ENCODE results near the gene NSMCE1. TPM values are rescaled to one million over a fixed set of nuclear protein-coding genes. Genes with fewer than 3 reads are reported as not detected.
A peak's percentile ranks its signal among the peaks of the same experiment; 100 is the strongest.

The NSMCE1 gene
- total RNA-seq, 1 donor from 2014 or later: 34.0 TPM

DNA sequence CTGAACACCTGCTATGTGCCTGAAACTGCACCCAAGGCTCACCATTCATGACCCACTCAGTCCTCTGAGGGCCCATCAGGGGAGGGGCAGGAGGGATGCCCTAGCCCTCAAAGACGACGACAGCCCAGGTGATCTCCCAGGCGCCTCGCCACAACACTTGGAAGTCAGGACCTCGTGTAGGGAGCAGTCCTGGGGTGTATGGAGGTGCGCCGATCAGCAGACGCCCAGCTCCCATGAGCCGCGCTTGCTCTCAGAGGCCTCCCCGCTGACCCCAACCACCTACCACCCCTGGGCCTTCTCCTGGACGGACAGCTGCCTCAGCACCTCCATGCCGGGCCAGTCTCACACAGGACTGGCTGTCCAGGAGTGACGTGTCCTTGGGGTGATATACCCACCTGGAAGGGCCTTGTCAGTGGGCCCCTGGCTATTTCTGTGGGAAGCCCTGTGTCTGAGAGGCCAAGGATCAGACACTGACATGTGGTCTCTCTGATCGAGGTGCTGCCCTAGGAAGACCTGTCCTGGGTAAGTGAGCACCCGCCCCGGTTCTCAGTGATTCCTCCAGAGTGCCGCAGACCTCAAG is 38.6 kb downstream of the NSMCE1 start:
- DNase-seq: no peak

- DNase-seq: peak; percentile 93
These were observed 39.7 kb downstream of the NSMCE1 start for GRCh38 chr16:27228621-27229501.

DNA sequence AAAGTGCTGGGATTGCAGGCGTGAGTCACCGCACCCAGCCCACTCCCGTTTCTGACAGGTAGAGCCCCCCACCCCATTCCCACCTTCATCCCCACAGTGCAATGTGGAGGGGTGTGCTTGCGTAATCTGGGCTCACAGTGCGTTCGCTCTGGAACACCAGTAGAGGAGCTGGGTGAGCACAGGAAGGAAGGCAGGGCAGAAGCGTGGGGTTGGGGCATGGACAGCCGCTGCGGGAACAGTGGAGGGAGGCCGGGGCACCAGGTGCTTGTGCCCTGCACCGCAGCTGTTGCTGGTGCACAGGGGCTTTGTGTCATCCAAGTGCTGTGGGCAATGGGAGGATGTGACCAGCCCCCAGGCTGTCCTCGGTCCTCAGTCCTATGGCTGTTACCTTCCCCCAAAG is 40.5 kb downstream of the NSMCE1 start:
- no peak for DNase-seq

- no peak for DNase-seq
These were observed 41.4 kb downstream of the NSMCE1 start for GRCh38 chr16:27226976-27227705.

DNA sequence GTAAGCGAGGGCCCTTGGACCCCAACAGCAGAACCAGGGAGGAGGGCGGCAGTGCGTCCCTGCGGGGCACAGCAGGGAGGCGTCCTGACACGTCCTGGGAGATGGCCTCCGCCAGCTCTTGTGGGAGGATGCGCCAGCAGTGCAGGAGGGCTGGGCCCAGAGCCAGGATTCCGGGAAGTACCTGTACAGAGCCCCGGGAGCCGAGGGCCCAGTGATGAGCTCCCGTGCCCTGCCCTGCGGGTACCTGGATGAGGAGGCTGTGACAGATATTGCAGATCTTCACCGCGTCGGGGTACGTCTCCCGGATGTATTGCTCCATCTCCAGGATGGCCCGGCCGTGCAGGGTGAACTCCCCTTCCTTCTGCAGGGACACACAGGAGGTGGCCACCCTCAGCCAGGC is 42.1 kb downstream of the NSMCE1 start:
- DNase-seq: no peak

DNA sequence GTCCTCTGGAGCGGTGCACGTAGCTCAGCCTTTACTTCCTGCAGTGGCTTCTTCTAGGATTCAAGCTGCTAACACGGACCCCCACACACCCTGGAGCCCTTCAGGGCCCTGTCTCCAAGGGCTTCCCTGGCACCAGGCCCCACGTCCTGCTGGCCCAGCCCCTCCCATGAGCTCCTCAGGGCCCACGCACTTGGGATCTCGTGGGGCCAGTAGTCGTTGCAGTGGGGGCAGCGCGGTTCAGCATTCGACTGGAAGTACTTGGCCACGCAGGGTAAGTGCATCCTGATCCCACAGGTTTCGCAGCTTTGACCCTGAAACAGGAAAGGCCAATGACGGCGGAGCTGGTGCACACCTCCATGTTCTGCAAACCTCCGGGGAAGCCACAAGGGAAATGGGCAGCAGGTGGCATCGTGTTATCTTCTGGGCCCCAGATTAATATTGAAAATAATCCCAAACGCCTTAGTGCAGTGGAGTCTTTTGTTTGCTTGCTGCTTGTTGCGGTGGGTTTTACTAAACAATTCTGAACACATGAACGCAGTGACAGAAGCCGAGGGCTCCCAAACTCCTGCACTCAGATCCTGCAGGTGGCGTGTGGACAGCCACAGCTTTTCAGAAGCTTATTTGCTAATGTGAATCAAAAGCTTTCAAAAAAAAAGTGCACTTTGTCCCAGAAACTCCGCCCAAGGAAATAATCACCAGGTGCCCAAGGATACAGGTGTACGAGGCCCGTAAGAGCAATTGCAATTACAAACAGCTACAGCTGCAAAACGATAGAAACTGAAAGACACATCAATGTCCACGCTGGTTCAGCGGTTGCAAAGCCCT is 42.8 kb downstream of the NSMCE1 start:
- DNase-seq: no peak

- DNase-seq: no peak
These were observed 43.8 kb downstream of the NSMCE1 start for GRCh38 chr16:27224741-27225300.

GRCh38 chr16:27224271-27224737 is 44.3 kb downstream of the NSMCE1 start:
- DNase-seq: no peak

DNA sequence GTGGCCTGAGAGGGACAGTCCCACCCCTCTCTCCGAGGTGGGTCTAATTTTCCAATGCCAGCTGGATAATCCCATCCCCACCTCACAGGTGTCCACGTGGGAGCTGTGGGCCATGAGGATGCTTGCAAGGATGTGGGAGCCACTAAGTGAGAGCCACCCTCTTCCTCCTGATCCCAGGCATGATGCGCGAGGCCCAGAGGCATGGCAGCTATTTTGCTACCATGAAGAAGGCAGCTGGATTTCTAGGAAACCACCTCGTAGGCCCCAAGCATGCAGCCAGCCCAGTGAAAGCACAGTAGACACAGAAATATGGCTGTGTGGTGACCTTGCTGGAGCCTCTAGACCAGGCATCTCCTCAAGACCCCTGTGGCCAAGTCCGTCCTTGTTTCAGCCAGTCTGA is 44.9 kb downstream of the NSMCE1 start:
- DNase-seq: no peak

DNA sequence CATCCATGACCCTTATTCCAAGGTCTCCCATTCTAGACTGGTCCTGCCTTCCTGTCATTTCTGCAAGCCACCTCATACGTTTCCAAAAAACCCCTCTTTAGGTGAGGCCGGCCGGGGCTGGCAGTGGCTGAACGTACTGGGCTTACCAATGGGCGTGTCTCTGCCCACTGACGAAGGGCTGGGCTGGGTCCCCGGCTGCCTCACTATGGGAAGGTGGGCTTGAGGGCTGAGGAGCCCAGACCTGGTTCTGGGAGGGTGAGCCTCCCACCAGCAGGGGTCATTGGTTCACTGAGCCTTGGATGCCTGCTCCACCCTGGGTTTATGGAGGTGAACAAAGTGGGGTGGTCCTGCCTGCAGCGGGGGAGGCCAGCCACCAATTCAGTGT is 45.4 kb downstream of the NSMCE1 start:
- no peak for DNase-seq

- peak; percentile 93 for DNase-seq
These were observed 46.0 kb downstream of the NSMCE1 start for GRCh38 chr16:27222249-27223225.

- peak; percentile 76 for DNase-seq
These were observed 46.9 kb downstream of the NSMCE1 start for GRCh38 chr16:27221576-27222248.

GRCh38 chr16:27220991-27221390 is 47.6 kb downstream of the NSMCE1 start:
- no peak for DNase-seq

- no peak for DNase-seq
These were observed 48.0 kb downstream of the NSMCE1 start for GRCh38 chr16:27220527-27220926.

GRCh38 chr16:27220120-27220519 is 48.5 kb downstream of the NSMCE1 start:
- DNase-seq: no peak

- no peak for DNase-seq
These were observed 49.4 kb downstream of the NSMCE1 start for GRCh38 chr16:27219161-27219560.

- DNase-seq: no peak
These were observed 49.8 kb downstream of the NSMCE1 start for GRCh38 chr16:27218756-27219155.

DNA sequence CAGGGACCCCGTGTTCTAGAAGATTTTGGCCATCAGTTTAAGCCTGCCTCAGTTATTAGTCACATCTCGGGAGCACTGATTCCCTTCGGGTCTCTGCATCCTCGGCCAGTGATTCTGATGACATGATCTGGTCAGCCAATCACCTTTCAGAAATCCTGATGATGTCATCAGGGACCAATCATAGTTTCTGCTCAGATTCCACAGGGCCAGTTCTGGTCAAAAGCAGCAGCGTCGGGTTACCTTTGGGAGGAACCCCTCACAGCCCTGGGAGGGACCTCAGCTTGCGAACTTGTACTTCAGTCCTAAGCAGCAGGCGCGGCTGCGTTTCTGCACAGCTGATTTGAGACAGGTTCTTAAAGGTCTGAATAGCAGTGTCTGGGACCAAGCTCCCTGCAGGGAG is 51.3 kb downstream of the NSMCE1 start:
- peak; percentile 77 for DNase-seq

DNA sequence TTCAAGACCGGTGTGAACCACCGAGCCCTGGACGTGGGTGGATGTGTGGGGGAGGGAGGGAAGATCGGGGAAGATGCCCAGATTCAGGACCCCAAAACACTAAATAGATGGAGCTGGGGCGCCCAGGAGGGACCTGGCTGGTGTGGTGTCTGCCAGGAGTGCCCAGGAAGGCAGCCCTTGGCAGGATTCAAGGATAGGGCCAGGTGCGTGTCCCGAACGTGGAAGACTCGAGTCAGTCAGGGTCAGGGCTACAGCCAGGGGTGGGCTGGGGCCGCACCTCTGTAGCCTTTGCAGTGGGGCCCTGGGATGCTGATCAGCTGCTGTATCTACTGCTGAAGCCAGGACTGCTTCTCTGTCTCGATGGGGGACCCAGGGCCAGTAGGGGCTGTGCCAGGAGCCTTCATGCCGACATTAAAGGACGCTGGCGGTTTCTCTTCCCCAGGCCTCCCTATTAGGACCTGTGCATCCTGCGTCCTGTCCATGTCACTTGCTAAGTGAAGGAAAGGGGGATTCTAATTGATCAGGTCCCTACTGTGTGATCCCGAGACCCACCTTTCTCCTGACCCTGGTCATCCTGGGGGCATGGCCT is 52.2 kb downstream of the NSMCE1 start:
- DNase-seq: no peak

DNA sequence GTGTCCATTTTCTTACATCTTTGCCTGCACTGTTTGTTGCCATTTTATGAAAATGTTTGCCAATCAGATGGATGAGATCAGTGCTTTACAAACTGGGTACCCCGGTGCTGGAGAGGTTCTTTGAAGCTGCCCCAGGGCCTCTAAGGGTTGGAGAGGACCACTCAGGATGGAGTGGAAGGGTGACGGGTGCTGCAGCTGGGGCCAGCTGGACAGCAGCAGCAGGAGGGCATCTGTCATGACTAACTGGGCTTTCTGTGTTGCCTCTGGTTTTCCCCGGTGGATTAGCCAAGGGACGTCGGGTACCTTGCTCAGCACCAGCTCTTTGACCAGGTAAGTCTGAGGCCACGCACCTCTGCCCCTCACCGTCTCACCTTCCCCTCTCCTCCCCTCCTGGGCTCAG is 52.9 kb downstream of the NSMCE1 start:
- no peak for DNase-seq
